DMS 273 (cell line): ENCODE measurements around the gene PPP3R1.

ENCODE experiments used
- DNase-seq: peaks from one replicate; lab custom pipeline; 2025; ENCODE audit not compliant: unreplicated experiment; lab: John Stamatoyannopoulos, UW

PPP3R1 gene

GRCh38 chr2:68252400-68253218, at the start of gene PPP3R1:
Gene PPP3R1 (minus strand): TSS chr2:68252532. CDS start chr2:68252127, 405 bp downstream.
- peak; percentile 99 for DNase-seq

GRCh38 chr2:68295516-68295915, 43.2 kb upstream of the PPP3R1 start:
- no peak for DNase-seq

DNA sequence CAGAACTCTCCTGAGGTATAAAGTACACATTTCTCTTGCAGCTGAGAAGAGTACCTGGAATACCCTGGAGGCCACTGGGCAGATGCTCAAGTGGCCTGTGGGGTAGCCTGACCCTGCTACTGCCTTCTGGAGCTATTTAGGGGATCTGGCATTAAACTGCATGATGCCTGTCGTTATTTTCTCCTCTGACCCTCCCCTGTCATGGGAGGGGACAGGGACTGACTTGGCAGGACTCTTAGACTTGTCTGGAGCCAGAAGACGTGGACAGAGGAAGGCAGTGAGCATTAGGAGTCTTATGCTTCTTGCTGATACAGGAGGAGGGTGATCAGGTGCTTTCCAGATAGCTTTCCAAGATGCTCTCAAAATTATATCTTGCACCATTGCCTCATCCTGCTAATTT, 42.6 kb upstream of the PPP3R1 start:
- DNase-seq, result no peak

- no peak for DNase-seq
Measured at GRCh38 chr2:68294187-68294586, 41.9 kb upstream of the PPP3R1 start.

DNA sequence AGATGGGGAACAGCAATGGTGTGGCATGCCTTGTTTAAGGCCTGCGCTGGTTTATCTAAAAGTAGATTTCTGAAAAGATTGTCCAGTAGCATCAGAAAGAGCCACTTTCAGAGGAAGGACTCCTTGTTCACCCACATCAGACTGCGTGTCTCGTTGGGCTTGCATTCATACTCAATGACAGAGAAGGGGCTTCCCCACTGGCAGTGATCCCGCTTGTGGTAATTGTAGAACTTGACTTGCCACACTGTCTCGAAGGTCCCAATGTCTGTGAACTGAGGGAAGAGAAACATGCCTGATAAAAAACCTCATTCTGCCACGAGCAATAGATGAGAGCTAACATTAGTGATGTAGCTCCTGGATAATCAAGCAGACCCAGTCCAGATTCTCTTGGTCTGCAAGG, 41.4 kb upstream of the PPP3R1 start:
- DNase-seq, result no peak

GRCh38 chr2:68293024-68293423, 40.7 kb upstream of the PPP3R1 start:
- no peak for DNase-seq

GRCh38 chr2:68292108-68292710, 39.9 kb upstream of the PPP3R1 start:
- peak; percentile 73 for DNase-seq

DNA sequence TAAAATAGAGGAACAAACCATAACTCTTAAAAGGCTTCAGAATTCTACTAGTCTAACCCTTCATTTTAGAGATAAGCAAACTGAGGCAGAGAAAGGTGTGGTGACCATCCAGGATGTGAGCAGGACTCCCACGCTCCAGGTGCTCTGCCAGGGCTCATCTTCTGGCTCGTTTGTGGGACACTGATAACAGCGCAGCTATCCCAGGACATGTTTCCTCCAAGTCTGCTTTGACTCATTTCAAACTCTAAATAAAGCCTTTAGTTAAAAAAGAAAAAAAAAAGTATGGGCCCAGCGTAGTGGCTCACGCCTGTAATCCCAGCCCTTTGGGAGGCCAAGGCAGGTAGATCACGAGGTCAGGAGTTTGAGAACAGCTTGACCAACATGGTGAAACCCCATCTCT, 39.0 kb upstream of the PPP3R1 start:
- no peak for DNase-seq

DNA sequence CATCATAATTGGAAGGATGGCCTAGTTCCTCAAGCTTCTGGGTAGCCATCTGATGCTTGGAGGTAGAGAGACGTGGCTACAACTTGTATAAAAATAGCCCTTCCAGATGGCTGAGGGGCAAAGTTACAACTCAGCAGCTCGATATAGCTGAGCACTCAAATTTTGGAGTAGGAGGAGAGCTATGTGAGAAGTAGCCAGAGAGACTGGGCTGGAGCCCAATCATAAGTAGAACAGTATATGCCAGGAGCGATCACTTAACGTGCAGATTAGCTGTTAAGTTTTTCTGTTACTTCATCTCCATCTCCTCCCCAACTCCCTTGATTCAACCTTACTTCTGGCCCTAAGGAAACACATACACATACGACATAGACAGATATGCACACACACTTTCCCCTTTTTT, 38.6 kb upstream of the PPP3R1 start:
- DNase-seq, result peak; percentile 81

DNA sequence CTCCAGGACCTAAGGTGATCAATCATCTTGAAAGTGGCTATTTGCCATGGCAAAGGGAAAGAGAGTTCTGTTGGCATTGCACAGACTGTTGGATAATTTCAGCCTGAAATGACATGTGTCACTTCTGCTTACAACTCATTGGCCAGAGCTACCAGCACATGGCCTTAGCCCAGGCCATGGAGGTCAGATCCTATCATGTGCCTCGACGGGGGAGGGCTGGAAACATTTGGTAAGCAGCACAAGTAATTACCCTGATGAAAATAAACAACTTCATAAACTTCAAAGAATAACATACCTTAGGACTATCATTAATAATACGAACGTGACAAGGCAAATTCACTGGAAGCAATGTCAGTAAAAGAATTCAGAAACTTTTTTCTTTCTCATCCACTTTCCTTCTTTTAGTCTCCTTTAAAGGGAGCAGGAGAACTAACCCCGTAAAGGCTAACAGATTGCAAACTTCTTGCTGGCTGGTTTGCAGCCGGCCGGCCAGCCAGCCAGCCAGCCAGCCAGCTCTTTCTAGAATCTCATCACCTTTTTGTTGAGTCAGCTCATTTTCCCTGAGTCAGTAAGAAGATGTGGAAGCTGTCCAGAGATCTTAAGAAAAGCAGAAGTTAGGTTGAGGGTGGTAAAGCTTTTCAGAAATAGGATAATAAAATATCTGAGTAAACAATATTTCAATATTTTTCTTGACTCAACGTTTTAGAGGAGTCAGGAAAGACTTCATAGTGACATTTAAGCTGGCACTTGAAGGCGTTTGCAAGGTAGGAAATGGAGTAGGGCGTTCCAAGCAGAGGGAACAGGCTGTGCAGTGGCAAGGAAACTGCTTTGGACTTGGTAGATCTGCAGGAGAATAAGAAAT, 35.5 kb upstream of the PPP3R1 start:
- peak; percentile 67 for DNase-seq

- peak; percentile 83 for DNase-seq
Measured at GRCh38 chr2:68284896-68285295, 32.6 kb upstream of the PPP3R1 start.

- no peak for DNase-seq
Measured at GRCh38 chr2:68283419-68283812, 31.1 kb upstream of the PPP3R1 start.

DNA sequence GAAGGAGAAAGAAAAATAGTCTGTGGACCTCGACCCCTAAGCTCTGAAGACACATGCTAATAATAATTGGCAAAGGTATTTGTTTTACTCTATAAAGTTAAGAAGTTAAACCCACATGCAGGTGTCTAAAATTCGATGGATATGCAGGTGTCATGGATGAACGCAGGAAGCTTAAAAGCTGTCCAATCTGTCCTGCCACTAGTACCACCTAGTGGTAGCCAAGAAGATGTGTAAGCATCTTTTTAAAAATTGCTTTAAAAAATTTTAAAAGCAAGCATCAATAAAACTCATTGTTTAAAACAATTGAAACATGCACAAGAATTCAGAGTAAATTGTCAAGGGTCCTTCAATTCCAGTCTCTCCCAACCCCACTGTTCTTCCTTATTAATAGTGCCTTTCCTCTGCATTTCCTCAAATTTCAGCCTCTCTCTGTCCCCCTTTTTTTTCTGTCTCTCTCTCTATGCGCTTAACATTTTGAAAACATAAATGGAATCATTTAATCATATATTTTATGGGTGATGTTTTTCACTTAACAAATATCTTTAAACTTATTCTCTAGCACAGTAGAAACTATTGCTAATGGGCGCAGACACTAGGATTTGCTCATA, 30.6 kb upstream of the PPP3R1 start:
- peak; percentile 62 for DNase-seq

DNA sequence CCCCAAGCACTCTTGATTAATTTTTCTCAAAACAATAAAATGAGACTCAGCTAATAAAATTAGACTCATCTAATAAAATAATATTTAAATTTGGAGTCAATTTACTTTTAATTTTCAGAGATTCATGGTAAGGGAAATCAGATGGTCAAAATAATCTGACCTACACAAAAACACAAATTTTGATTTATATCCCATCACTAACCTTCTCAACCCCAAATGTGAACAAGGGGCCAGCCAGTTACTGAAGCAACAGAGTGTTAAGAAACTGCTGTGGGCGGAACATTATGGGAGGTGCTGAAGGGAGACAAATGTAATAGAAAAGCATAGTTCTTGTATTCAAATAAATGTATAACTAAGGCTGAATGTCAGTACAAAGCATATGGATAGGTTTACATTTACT, 28.5 kb upstream of the PPP3R1 start:
- no peak for DNase-seq

GRCh38 chr2:68280348-68280747, 28.0 kb upstream of the PPP3R1 start:
- DNase-seq, result no peak

DNA sequence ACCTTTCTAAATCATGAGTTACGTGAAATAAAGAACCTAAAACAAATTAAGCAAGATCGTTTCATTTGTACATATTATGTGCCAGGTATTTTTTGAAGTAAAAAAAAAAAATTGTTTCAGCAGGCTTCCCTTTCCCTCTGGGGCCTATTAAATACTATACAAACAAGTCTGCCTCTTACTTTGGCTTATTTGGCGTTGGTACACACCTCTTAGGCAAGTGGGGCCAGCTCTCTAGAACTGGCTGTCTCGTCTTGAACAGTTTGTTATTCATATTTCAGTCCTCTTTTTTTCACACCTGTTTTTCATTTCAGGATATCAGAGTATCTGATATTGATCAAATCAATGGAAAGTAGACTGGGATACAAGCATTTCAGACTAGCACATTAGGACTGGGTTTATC, 27.4 kb upstream of the PPP3R1 start:
- DNase-seq, result peak; percentile 50

- no peak for DNase-seq
Measured at GRCh38 chr2:68278169-68278568, 25.8 kb upstream of the PPP3R1 start.

GRCh38 chr2:68274022-68274421, 21.7 kb upstream of the PPP3R1 start:
- DNase-seq, result no peak

DNA sequence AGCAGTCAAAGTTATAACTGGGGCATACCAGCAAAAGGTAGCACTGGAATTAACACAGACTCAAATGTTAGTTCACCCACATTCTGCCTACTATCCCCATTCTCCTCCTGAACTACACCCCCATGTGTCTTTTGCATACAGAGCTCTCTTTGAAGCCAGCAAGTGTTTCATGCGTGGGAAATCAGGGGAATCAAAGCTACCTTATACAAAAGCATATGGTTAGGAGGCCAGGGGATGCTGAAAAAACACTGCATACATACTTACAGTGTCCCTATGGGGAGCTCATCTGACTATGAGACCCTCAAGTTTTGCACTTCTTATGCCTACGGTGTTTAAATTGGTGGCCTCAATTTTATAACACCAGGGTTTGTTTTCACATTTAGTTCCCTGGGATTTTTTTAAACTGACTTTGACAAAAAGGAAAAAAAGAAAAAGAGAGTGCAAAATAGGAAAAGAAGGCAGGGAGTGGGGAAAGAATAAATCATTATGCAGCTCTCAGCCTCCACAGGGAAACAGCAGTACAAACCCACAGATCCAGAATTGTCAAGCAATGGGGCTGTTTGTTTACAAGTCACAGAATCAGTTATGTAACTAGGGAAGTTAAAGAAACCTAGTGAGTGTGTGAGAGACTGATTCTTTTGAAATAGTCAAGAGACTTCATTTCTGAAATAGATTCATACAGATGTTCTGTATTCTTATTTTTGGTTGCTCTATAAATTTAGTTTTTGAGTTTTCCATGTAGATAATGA, 20.1 kb upstream of the PPP3R1 start:
- no peak for DNase-seq

GRCh38 chr2:68266655-68267054, 14.3 kb upstream of the PPP3R1 start:
- no peak for DNase-seq

DNA sequence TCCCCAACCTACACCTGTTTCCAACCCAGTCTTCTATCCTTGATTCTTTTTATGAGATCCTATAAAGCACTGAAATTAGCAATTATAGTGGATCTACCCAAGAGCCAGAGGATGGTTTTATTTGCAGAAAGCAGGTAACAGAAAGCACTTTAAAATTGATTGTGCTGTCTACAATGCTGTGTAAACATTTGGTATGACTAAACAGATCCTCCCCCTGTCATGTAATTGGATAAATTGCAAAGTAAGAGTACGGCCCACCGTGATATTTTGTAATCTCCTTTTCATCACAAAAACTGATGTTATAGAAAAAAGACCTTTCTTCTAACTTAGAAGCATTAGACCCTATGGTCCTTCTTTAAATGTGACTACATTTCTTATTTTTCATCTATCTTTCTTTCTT, 11.3 kb upstream of the PPP3R1 start:
- DNase-seq, result no peak
